Erythroblast (primary cell): ENCODE measurements around the gene PRSS36.

Source experiments
- GATA1 ChIP-seq: IDR thresholded peaks from 2 replicates; pipeline ENCODE4 v1.6.1; 2011; ENCODE audit warnings: low read depth, mild to moderate bottlenecking, control low read depth, low read length, moderate library complexity
- POLR2A ChIP-seq: IDR thresholded peaks from 2 replicates; pipeline ENCODE4 v1.6.1; 2011; ENCODE audit warnings: mild to moderate bottlenecking, low read length

DNA sequence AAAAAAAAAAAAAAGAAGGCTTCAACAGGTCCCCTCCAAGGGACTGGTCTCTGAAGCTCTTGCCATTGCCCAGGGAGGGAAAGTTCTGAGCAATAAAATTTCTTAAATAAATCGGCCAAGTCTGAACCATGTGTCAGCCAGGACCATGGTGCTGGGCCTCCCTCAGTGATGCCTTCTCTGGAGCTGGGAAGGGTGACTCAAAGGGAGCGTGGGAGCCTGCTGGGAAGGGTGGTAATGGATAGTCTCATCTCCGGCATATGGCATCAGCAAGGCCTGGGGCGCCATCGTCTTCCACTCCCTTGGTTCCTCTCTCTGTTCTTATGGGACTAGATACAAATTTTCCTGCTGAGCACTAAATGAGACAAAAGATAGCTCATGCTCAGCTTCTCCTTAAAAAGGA lies 57.5 kb downstream of the PRSS36 start:
- TF ChIP-seq POLR2A (no peak), GATA1 (no peak)
